Measurements from ENCODE around the gene MED23.

The MED23 gene

DNA sequence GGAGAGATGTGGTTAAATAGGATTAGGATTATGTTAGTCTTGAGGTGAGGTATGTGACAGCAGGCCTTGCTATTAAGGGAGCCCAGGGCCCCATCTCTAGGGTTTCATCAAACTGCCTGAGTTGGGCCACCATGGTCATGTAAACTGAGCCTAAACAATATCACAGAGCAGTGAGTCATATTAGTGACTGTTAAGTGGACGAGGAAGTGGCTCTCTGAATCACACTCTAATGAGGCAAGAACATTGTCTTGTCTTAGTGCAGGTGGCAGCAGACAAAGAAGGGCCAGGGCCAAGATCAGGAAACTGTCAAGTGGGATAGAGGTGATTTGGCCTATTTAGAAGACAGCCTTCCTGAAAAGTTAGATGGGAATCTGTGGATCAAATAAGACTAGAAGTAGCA, 32.2 kb upstream of the MED23 start:
- in situ Hi-C loops (cut with HindIII; ENCODE audit: low pct_ligation_motif_present, low sequenced_read_pairs): no loop called here
- no peaks in the 10 kb centered on the region for H3K36me3 ChIP-seq (replicated peaks)
- no peaks in the 10 kb centered on the region for H3K27me3 ChIP-seq (replicated peaks)
- H3K27ac ChIP-seq: no peak overlapping the region
- DNase-seq: peak; percentile 18
- no peak overlapping the region for H3K4me3 ChIP-seq (ENCODE audit: low read depth, low read length)
- TF ChIP-seq, protein P1, sequence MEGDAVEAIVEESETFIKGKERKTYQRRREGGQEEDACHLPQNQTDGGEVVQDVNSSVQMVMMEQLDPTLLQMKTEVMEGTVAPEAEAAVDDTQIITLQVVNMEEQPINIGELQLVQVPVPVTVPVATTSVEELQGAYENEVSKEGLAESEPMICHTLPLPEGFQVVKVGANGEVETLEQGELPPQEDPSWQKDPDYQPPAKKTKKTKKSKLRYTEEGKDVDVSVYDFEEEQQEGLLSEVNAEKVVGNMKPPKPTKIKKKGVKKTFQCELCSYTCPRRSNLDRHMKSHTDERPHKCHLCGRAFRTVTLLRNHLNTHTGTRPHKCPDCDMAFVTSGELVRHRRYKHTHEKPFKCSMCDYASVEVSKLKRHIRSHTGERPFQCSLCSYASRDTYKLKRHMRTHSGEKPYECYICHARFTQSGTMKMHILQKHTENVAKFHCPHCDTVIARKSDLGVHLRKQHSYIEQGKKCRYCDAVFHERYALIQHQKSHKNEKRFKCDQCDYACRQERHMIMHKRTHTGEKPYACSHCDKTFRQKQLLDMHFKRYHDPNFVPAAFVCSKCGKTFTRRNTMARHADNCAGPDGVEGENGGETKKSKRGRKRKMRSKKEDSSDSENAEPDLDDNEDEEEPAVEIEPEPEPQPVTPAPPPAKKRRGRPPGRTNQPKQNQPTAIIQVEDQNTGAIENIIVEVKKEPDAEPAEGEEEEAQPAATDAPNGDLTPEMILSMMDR (IDR thresholded peaks at IDR 0.05; ENCODE audit: low read depth, low read length, missing control alignments): no peak

DNA sequence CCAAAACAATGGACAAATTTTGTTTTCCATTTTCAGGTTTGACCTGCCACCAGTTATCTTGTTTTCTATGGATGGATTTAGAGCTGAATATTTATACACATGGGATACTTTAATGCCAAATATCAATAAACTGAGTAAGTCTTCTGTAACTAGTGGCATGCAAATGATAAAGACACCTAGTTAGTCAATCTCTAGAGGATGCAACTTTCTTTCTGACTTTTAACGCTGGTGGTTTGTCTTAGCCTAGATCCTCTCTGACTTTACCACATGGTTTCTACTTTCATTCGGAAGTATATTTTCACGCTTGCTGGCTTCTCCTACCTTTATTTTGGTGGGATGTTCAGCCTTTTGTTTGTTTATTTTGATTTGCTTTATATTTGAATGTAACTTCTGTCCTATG, 30.2 kb upstream of the MED23 start:
- in situ Hi-C loops (cut with HindIII; ENCODE audit: low pct_ligation_motif_present, low sequenced_read_pairs): no loop called here
- Histone ChIP-seq H3K36me3 (replicated peaks) (no peaks in the 10 kb centered on the region), H3K27me3 (replicated peaks) (no peaks in the 10 kb centered on the region), H3K27ac (no peak overlapping the region), H3K4me3 (ENCODE audit: low read depth, low read length) (no peak overlapping the region)
- TF ChIP-seq, protein P1 (IDR thresholded peaks at IDR 0.05; ENCODE audit: low read depth, low read length, missing control alignments): no peak
- no peak for DNase-seq

DNA sequence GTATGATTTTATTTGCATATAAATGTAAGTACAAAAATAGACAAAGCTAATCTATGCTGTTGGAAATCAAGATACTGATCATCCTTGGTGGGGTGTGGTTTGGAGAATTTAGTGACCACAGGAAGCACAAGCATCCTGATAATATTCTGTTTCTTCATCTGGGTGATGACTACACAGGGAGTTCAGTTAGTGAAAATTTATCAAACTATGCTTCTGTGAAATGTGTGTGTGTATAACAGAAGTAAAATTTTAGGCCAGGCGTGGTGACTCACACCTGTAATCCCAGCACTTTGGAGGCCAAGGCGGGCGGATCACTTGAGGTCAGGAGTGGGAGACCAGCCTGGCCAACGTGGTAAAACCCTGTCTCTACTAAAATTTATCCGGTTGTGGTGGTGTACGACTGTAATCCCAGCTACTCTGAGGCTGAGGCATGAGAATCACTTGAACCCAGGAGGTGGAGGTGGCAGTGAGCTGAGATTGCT, 29.6 kb upstream of the MED23 start:
- Histone ChIP-seq H3K36me3 (replicated peaks) (no peaks in the 10 kb centered on the region), H3K27ac (no peak overlapping the region), H3K4me3 (ENCODE audit: low read depth, low read length) (no peak overlapping the region), H3K27me3 (replicated peaks) (no peaks in the 10 kb centered on the region)
- in situ Hi-C loops (cut with HindIII; ENCODE audit: low pct_ligation_motif_present, low sequenced_read_pairs): no loop called here
- TF ChIP-seq, protein P1 (IDR thresholded peaks at IDR 0.05; ENCODE audit: low read depth, low read length, missing control alignments): no peak
- DNase-seq: peak; percentile 19

DNA sequence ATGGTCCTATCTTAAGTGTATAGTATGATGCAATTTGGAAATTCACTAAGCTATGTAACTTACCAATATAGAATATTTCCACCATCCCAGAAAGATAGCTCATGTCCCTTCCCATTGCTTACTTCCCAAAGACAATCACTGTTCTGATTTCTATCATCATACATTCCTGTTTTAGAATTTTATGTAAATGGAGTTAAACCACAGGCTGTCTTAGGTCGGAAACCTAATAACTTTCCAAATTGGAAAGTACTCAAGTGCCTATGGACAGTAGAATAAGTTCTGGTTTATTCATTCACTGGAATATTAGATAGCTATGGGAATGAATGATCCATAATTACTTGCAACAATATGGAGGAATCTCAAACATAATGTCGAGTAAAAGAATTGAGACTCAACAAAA, 29.2 kb upstream of the MED23 start:
- no peak overlapping the region for H3K27ac ChIP-seq
- H3K4me3 ChIP-seq (ENCODE audit: low read depth, low read length): no peak overlapping the region
- TF ChIP-seq, protein P1 (IDR thresholded peaks at IDR 0.05; ENCODE audit: low read depth, low read length, missing control alignments): no peak
- H3K27me3 ChIP-seq (replicated peaks): no peaks in the 10 kb centered on the region
- no peaks in the 10 kb centered on the region for H3K36me3 ChIP-seq (replicated peaks)
- in situ Hi-C loops (cut with HindIII; ENCODE audit: low pct_ligation_motif_present, low sequenced_read_pairs): no loop called here
- DNase-seq: no peak

DNA sequence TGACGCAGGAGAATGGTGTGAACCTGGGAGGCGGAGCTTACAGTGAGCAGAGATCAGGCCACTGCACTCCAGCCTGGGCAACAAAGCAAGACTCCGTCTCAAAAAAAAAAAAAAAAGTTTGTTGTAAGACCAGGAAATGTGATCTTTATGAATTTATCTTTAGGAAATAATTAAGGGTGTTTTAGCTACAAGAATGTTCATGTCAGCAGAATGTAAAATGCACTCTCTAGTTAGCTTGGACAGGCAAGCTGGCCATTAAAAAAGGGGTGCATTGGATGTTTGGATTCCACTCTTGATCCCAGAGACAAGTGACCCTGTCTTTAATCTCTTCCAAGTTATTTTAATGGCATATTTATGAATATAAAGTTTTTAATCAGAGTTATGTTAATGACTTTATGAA, 28.6 kb upstream of the MED23 start:
- Histone ChIP-seq H3K27me3 (replicated peaks) (no peaks in the 10 kb centered on the region), H3K27ac (no peak overlapping the region), H3K36me3 (replicated peaks) (no peaks in the 10 kb centered on the region), H3K4me3 (ENCODE audit: low read depth, low read length) (no peak overlapping the region)
- TF ChIP-seq, protein P1 (IDR thresholded peaks at IDR 0.05; ENCODE audit: low read depth, low read length, missing control alignments): no peak
- no peak for DNase-seq
- in situ Hi-C loops (cut with HindIII; ENCODE audit: low pct_ligation_motif_present, low sequenced_read_pairs): no loop called here

DNA sequence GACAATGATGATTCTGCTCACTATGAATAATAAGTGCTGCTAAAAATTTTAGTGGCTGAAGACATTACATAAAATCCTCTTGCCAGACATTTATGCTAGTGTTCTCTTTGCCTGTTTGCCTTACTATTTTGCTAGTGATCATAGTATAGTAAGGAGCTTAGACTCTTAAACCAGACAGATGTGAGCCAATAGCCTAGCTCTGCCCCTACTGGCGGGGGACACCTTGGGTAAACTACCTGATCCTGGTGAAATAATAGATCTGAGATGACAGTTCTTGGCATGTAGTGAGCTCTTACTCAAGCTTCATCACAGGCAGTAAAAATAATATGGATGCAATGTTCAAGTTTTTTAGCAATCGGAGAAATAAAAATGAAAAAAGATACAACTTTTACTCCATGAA, 27.9 kb upstream of the MED23 start:
- TF ChIP-seq, protein P1 (IDR thresholded peaks at IDR 0.05; ENCODE audit: low read depth, low read length, missing control alignments): peak; percentile 7
- in situ Hi-C loops (cut with HindIII; ENCODE audit: low pct_ligation_motif_present, low sequenced_read_pairs): no loop called here
- no peak overlapping the region for H3K27ac ChIP-seq
- H3K36me3 ChIP-seq (replicated peaks): no peaks in the 10 kb centered on the region
- H3K27me3 ChIP-seq (replicated peaks): no peaks in the 10 kb centered on the region
- DNase-seq: no peak
- H3K4me3 ChIP-seq (ENCODE audit: low read depth, low read length): no peak overlapping the region
